ENCODE results near the gene GPR132. TPM values are rescaled to one million over a fixed set of nuclear protein-coding genes. Genes with fewer than 3 reads are reported as not detected.
A peak's percentile ranks its signal among the peaks of the same experiment; 100 is the strongest.

GPR132 gene
- total and polyA plus RNA-seq, 11 donors = 0.27 to 5.3 (median 0.75) TPM

- WGBS, 4 donors = 2 to 19% (median 5%) methylated on average over 17 to 60 of the region's 60 CpGs
- Histone ChIP-seq H3K36me3 (no peaks in the 10 kb centered on the region), H3K27me3 (peaks cover 0 to 11% (median 0%) of the 10 kb centered on the region in 9 donors), H3K4me3 (peak overlapping the region; percentile 3 to 64 (median 53)), H3K27ac (peak overlapping the region in 8 of 12 donors; percentile 29 to 74 (median 56)), H3K4me1 (peaks cover 12 to 53% (median 40%) of the 10 kb centered on the region in 12 donors), H3K9me3 (no peaks in the 10 kb centered on the region)
- ATAC-seq (peak in 1 of 4 donors; percentile 11), DNase-seq (peak in 4 of 5 donors; percentile 38 to 78 (median 60))
- intact Hi-C loops (cut with DNase I) = loop anchor here in 5 of 10 donors (2.0 to 5.0 kb wide), 3 partner anchors 40 to 111 kb away; partner anchors contain the start of gene AHNAK2 (in 2 of the 5)
- TF ChIP-seq POLR2A (IDR thresholded peaks at IDR 0.05) (no peak), CTCF (IDR thresholded peaks at IDR 0.05) (no peak)
These were observed 22.2 kb upstream of the GPR132 start for GRCh38 chr14:105087308-105087962.

GRCh38 chr14:105086833-105087307 is 21.6 kb upstream of the GPR132 start:
- Histone ChIP-seq H3K4me1 (peaks cover 9 to 48% (median 34%) of the 10 kb centered on the region in 12 donors), H3K36me3 (no peaks in the 10 kb centered on the region), H3K27ac (peak overlapping the region in 9 of 12 donors; percentile 28 to 74 (median 47)), H3K9me3 (no peaks in the 10 kb centered on the region), H3K27me3 (peaks cover 0 to 11% (median 0%) of the 10 kb centered on the region in 9 donors), H3K4me3 (peak overlapping the region; percentile 3 to 64 (median 53))
- ATAC-seq = peak in 3 of 4 donors; percentile 43 to 63 (median 55)
- WGBS, 4 donors = 1 to 2% (median 2%) methylated on average over 10 to 45 of the region's 45 CpGs
- TF ChIP-seq CTCF (IDR thresholded peaks at IDR 0.05) = peak; percentile 72 to 90 (median 83)
- no peak for TF ChIP-seq POLR2A (IDR thresholded peaks at IDR 0.05)
- intact Hi-C loops (cut with DNase I) = loop anchor here in 5 of 10 donors (2.0 to 5.0 kb wide), 3 partner anchors 40 to 110 kb away; partner anchors contain the start of gene AHNAK2 (in 2 of the 5)
- peak; percentile 78 to 94 (median 82) for DNase-seq

- WGBS, 4 donors = 81 to 88% (median 84%) methylated on average over 5 of the region's 5 CpGs
These were observed 20.5 kb upstream of the GPR132 start for GRCh38 chr14:105085766-105086165.

More at GRCh38 chr14:105085766-105086165, 20.5 kb upstream of the GPR132 start:
- Histone ChIP-seq H3K36me3 (no peaks in the 10 kb centered on the region), H3K4me3 (no peak overlapping the region), H3K27me3 (peaks cover 0 to 11% (median 0%) of the 10 kb centered on the region in 9 donors), H3K9me3 (no peaks in the 10 kb centered on the region), H3K4me1 (peaks cover 6 to 37% (median 24%) of the 10 kb centered on the region in 12 donors), H3K27ac (no peak overlapping the region)
- DNase-seq = peak in 3 of 5 donors; percentile 8 to 51 (median 16)
- no peak for ATAC-seq
- intact Hi-C loops (cut with DNase I) = loop anchor here in 5 of 10 donors (2.0 to 5.0 kb wide), 3 partner anchors 38 to 109 kb away; partner anchors contain the start of gene AHNAK2 (in 2 of the 5)
- no peak for TF ChIP-seq POLR2A (IDR thresholded peaks at IDR 0.05)
- no peak for TF ChIP-seq CTCF (IDR thresholded peaks at IDR 0.05)

Measured in heart left ventricle (tissue), 16 donors.